Activated CD8-positive, alpha-beta memory T cell treated with anti-CD3 and anti-CD28 coated beads for 1 hour (primary cell): ENCODE results near the gene LACTB.

Experiments used
- DNase-seq, 2 donors: peaks; one replicate each; pipeline ENCODE4 v3.0.0-alpha.2; 2020; ENCODE audit warnings: low read depth in 1 of 2; ENCODE audit errors: extremely low read depth in 1 of 2

LACTB gene

DNA sequence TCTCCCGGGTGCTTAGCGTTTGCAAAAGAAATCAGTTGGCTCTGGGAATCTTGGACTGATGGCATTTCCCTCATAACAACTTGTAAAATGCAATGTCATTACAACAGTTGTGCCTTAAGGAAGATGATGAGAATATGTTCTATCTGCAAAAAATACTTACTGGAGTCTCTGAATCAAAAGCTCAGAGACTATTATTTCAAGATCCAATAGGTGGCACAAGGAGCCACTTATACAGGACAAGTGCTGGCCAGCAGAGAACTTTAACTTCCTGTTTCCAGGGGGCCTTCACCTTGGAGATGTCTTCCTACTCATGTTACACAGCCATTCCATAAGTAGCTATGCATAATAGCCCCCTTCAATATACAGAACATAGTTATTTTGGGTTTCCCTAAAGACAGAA lies 44.6 kb downstream of the LACTB start:
- no peak for DNase-seq

DNA sequence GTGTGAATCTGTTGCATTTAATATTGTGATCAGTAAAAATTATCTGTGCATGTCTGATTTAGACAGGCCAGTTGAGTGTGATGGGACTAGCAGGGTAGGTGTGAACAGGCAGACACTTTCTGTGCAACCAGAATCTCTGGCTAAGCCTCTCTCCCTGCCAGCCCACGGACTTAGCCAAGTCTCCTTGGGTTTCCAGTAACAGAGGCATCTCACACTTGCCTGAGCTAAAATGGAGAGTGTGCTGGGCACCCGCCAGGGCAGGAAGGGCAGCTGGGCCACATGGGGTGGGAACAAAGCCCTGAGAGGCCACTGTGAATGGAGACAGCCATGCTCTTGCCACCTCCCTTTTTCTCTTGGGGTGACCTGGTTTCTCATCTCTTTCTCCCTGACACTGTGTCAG lies 48.1 kb downstream of the LACTB start:
- no peak for DNase-seq

DNA sequence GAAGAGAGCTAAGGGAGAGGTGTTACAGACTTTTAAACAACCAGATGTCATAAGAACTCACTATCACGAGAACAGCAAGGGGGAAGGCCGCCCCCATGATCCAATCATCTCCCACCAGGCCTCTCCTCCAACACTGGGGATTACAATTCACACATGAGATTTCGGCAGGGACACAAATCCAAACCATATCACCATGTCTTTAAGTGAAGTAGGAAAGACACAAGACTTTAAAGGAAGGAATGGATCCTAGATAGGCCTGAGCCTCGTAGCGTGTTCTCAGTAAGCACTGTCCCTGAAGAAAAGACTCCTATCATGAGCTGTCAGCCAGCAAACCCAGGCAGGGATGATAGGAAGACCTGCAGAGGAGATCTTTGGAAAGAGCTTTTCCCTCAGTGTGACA lies 50.7 kb downstream of the LACTB start:
- no peak for DNase-seq

DNA sequence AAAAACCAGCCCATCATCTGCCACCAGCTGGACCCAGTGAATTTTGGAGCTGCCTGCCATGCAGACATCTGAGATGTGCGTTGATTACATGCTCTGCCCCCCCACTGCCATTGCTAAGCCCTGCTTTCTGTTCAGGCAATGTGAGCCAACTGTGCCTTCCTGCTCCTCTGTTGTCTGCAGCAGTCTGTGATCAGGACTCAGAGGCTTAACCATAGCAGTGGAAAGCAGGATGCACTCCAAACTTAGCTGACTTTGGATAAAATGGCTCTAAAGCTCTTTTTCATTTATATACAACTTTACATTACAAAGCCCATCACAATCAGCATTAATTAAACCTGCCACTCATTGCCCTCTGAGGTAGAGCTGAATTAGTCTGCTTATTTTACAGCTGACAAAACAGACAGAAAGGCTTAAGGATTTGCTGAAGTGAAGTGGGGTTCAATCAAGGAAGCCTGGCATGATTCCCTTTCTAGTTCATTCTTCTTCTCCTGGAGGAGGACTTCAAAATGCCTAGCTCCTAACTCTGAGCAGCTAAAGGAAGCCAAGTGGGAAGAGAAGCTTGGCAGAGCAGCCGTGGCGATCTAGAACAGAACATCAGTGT lies 51.3 kb downstream of the LACTB start:
- no peak for DNase-seq

DNA sequence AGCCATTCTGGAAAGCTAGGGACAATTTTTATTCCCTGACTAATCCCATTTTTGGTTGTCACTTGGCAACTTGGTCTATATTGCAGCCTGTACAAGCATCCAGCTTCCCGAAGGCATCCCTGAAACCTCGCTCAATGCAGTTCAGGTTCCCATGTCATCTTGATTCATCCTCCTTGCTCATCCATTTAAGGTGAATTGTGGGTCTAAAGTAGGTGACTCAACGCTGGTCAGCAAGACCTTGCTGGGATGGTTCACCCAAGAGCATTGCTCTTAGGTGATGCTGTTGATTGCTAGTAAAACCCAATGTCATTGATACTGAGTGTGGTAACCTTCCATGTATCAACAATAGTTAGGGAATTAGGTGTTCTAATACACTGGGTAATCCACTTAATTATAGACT lies 54.6 kb downstream of the LACTB start:
- DNase-seq: no peak

DNA sequence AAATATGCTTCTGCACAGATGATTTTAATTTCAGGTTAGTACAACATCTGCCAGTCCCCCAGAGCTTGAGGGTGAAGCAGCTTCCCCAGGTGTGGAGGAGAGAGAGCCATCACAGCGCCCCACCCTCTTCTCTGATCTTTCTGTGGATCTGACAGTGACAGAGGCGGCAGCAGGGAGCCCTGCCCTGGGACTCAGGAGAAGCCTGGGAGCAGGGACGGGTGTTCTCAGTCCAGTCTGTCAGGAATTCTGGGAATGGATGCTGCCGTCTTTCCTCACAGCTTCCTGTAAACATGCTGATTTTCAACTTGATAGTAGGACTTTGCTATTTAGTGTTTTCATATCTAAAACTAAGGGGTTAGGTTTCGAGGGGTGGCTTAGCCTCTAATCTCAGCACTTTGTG lies 56.4 kb downstream of the LACTB start:
- no peak for DNase-seq

DNA sequence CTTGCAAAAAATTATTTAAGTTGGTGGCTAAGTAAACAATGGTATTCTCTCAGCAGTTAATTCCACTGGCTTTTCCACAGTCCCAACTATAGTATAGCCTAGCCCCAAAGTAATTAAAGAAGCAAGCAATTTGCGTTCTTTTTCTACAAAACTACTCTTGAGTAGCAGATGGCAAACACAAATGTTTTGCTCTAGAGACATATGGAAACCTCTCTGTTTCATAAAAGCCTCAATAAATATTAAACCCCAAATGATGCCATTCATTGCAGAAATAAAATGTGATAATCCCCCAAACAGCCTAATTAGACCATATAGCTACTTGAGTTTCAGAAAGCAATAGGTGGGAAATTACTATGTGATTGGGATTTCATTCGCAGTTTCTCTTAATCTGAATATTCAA lies 59.1 kb downstream of the LACTB start:
- DNase-seq: no peak

DNA sequence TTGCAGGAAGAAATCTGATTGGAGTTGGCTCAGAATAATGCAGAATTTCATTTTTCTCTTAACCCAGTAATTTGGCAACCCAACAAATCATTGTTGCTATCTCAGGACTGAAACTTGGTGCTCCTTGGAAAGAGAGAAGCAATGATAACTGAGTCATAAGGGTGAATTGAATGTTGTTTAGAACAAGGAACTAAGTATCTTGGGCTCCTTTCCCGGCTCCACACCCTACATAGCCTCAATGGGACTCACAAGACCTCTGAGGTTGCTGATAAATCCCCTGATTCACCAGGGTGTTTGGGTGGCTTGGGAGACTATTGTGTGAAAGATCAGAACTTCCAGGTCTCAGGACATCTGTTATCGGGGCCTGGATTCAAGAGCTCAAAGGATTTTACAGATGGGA lies 60.0 kb downstream of the LACTB start:
- DNase-seq: no peak

DNA sequence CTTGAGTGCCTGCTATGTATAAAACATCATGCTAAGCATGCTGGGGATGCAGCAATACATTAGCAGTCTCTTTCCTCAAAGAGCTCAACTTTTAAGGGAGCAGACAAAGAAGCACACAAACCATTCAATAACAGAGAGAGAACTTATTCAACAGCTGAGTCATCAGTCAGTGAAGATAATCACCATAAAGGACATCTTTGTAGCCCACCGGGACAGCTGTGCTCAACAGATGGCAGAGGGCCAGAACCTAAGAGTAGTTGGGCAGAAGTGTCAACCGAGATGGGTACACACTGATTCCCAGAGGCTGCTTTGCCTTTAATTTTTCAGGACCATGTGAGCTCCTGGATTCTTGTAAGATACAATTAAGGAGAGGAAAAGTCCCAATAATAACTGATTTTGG lies 63.5 kb downstream of the LACTB start:
- no peak for DNase-seq

DNA sequence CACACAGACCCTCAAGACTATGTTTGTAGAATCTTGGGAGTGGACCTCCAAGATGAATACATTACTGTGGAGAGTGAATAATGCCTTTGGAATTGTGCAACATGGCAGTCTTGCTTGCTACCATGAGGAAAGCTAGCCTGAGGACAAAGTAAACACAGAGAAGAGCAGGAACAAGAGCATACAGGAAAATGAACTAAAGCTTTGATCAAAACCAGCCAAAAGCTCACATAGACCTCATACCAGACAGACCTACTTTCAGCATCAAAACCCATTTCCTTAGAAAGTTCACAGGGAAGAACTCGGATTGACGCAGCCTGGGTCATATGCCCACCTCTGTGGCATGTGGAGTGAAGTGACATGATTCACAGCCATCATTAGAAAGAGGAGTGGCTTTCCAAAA lies 64.4 kb downstream of the LACTB start:
- DNase-seq: no peak

DNA sequence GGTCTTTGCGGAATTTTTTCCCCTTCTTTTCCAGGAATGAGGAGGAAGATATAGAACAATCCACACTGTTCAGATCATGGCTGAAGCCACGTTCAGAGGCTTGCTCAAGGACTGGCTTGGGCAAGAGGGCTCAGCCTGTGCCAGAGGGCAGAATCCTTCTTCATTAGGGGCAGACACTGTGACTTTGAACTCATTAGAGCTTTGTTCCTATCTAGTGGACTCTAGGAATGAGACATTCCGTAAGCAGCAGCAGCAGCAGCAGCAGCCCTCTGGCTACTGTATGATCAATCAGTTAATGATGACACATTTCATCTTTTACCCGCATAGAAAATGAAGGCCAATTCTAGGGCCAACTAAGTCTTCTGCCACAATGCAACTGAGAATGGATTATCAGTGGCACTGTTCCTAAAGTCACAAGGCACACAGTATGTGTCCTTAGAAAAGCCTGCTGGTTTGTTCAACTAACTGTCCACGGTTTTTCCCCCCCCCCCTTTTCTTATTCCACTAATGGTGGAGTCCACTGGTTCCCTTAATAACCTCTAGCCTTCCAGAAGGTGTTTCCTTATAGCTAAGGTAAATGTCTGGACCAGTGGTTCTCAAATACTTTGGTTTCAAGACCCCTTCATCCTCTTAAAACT lies 66.0 kb downstream of the LACTB start:
- no peak for DNase-seq

DNA sequence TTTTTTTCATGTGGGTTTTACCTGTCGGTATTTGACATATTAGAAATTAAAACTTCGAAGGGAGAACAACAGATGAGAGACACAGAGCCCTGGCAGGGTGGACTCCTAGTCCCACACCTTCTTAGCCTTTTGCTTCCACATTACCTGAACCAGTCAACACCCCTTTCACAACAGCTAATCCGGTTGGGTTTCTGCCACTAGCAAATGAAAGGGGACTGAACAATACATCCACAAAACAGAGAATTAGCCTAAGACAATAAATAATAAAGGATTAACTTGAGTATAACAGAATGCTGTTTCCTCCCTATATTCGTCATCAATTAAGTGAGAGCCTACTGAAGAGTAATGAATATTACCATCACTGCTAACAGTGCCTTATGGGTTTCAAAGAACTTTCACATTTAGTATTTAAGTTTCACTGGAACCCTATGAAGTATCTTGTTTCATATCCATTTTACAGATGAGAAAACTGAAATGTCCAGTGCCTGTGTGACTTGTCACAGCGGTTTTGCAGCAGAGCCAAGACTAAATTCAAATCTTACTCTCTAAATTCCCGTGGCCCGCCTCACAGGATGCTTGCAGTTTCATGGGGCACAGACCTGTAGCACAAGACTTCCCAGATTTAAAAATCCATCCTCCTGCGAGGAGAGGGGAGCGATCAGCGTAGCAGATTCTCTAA lies 66.7 kb downstream of the LACTB start:
- DNase-seq: no peak

DNA sequence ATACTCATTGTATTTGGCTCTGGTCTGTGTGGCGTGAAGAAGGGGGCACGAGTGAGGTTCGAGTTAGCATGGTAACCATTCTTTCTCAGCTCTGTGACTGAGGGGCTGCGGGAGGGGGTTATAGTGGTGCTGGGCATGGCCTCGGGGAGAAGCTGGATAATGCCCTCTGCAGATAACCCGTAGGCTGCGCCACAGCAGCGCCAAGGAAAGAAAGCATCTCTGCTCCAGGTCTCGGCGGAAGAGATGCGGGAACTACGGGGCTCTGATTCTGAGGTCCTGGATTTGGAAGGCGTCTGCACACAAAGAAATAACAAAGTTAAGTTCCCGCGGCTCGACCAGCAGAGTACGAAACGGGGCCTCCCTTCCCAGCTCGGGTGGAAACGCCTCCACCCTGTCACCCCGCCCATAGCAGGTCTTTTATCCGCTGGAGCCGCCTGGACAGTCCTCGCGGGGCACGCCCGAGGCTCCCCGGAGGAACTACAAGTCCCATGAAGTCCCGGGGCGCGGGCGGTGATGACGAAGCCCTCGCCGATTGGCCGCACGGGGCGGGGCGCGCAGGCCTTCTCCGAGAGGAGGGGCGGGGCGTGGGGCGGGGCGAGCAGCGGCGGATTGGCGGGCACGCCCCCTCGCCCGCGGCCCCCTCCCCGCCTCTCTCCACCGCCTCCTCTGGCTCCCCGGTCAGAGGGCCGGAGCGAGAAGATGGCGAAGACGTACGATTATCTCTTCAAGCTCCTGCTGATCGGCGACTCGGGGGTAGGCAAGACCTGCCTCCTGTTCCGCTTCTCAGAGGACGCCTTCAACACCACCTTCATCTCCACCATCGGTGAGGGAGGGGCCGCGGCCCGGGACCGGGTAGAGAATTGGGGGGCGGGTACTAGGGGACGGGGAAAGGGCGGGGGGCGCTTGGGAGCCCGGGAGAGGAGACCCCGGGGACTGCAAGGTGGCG lies 67.5 kb downstream of the LACTB start, which contains the start of gene RAB8B:
RAB8B (plus strand) TSS at position 681 of the 946 bp plus-strand sequence; CDS start at position 700, 19 bp downstream.
- DNase-seq: peak; percentile 93 to 100

DNA sequence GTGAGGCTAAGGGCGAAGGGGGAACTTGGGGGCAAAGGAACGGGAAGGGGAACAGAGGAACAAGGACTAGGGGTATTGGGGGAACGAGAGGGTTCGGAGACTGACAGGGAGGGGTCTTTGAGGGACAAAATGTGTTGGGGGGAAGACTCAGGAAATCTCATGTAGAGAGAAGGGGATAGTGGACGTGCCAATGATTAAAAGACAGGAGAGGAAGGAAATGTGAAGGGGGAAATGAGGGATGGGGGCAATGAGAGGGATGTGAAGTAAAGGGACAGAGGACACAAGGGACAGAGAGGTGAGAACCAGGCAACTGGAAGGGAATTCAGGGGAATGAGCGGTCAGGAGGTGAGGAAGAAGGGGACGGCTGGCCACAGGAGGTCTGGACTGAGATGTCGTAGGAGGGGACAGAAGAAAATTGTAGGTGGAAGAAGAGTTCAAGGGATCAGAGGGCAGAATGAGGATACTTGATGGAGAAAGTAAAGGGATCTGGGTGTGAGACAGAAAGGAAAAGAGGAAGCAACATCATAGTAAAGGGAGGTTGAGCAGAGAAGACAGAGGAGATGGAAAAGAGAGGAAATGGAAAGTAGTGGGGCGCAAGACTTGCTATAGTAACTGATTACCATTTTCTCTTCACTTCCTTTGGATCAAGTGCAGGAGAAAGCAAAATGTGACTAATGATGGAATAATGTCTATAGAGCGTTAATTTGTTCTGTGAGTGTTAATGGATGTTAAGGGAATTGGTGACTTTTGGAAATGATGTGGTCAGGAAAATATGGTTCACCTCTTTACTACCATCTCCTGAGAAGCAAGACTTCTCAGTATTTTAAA lies 68.5 kb downstream of the LACTB start:
- DNase-seq: no peak

DNA sequence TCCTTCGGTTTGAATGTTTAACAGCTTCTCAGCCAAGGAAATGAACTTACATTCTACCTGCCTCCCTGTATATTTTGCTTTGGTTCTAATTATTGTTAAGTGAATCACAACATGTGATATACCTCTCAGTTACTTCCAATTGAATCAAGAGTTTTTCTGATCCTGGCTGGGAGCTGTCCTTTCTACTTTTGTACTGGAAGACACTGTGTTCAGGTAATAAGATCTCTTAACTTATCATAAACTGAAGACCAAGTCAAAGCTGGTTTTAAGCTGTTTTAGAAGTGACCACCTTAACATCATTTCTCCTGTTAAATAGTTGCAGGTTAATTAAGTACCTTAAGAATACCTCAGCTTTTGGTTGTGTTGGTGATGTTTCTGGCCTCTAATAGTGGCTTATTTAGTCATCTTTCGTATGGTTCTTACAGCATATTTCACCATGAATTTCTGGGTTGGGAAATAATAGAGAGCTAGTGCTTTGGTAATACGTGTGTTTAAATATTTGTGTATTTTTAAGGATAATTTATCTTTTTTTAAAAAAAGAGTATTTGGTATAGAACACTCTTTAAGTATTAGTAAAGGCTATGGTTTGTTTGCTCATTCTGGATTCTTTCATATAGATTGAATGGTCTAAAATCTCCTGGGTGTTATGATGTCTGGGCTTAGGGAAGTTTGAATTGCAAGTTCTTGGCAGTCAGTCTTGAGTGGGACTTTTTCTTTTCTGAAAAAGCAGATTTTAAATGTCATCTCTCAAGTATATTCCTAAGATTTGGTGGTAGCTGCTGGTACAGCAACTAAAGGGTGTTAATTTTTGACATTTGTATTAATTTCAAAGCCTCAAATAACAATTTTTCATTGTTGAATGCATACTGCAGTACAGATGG lies 69.3 kb downstream of the LACTB start:
- no peak for DNase-seq
